Urinary bladder (tissue), 4 donors: Measurements from ENCODE around the gene P2RX6. TPM values are rescaled to one million over a fixed set of nuclear protein-coding genes. Genes with fewer than 3 reads are reported as not detected.
"Not testable (repeated sequence)": the region's sequence is repeated elsewhere in the genome, so short reads cannot be mapped to it uniquely, and the experiment has no call there.

Source experiments
- DNase-seq: peaks from one replicate; pipeline ENCODE4 v3.0.0-alpha.2; 2015; ENCODE audit errors: extremely low spot score
- H3K27ac ChIP-seq: one replicate; pipeline ENCODE4 v1.5.1; 2013; ENCODE audit warnings: low read depth, mild to moderate bottlenecking, moderate library complexity
- H3K36me3 ChIP-seq: one replicate; pipeline ENCODE4 v1.6.1; 2013; ENCODE audit warnings: mild to moderate bottlenecking, moderate library complexity; ENCODE audit not compliant: insufficient read depth
- H3K4me1 ChIP-seq: one replicate; pipeline ENCODE4 v1.6.1; 2013; ENCODE audit warnings: mild to moderate bottlenecking, moderate library complexity; ENCODE audit not compliant: insufficient read depth
- H3K4me3 ChIP-seq: one replicate; pipeline ENCODE4 v1.5.1; 2013; ENCODE audit warnings: low read depth, low read length
- WGBS: extraction: QIAGEN DNeasy Blood & Tissue Kit; methylation state at CpG from one replicate; pipeline ENCODE4 v1.1.7; 2013; 5-methylcytosine and 5-hydroxymethylcytosine counted together
- polyA plus RNA-seq: library from polyadenylated mRNA; stranded (reverse); fragments of 200-250 nt; gene quantifications from one replicate; pipeline ENCODE4 v1.2.3, GENCODE V29; 2013
- total RNA-seq: library from RNA; depleted of rRNA; stranded (reverse); fragments of >200 nt; gene quantifications from one replicate; pipeline ENCODE4 v1.2.3, GENCODE V29; 2014
- donor health status: healthy with polysubstance abuse.
- donor health status: healthy.

The P2RX6 gene
- total RNA-seq (0.74 TPM), polyA plus RNA-seq (0.96 TPM)

DNA sequence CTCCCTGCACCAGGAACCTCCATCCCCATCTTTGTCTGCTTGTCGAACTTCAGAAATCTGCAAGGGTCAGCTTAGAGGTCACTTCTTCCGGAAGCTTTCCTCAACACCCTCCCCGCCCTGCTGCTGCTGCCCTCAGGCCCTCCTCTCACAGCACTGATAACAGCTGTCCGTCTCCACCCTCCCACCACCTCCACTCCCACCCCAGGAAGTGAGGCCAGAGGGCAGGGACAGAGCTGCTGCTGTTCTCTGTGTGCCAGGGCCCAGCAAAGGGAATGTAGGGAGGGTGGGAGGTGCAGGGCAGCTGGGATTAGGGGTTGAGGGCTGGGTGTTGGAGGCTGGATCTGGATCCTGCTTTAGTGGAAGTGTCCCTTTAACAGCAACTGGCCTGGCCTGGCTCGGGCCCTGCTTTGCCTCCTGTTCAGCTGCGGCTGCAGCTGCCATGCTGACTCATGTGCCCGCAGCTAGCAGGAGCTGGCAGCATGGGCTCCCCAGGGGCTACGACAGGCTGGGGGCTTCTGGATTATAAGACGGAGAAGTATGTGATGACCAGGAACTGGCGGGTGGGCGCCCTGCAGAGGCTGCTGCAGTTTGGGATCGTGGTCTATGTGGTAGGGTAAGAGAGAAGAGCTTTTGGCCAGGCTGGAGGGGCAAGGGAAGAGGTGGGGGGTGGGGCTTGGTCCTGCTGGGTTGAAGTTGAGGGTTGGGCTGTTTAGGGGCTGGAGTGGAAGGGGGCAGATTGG, at the start of gene P2RX6:
Gene P2RX6 (plus strand): TSS at position 440 of the 740 bp plus-strand sequence. CDS start 10 bp downstream, at position 450.
- 20% methylated on average over 12 of the region's 12 CpGs for WGBS
- Histone ChIP-seq H3K4me3 (peak within 1 kb of the TSS; percentile 6), H3K27ac (no peak within 1 kb of the TSS), H3K4me1 (no peaks in the 10 kb centered on the region), H3K36me3 (no peaks in the 10 kb centered on the region)
- no peak for DNase-seq

GRCh38 chr22:20965888-20966855, 48.8 kb upstream of the P2RX6 start:
- WGBS = 83% methylated on average over 13 of the region's 13 CpGs
- no peak for DNase-seq
- no peaks in the 10 kb centered on the region for H3K36me3 ChIP-seq
- no peak overlapping the region for H3K4me3 ChIP-seq
- H3K27ac ChIP-seq = no peak overlapping the region
- no peaks in the 10 kb centered on the region for H3K4me1 ChIP-seq

GRCh38 chr22:20966883-20967696, 47.9 kb upstream of the P2RX6 start, which contains the start of gene AIFM3:
Gene AIFM3 (plus strand): TSS chr22:20967255. CDS start chr22:20967945, 690 bp downstream.
- H3K4me3 ChIP-seq = no peak within 1 kb of the TSS
- H3K27ac ChIP-seq = no peak within 1 kb of the TSS
- no peaks in the 10 kb centered on the region for H3K4me1 ChIP-seq
- WGBS = 59% methylated on average over 22 of the region's 22 CpGs
- no peaks in the 10 kb centered on the region for H3K36me3 ChIP-seq
- DNase-seq = no peak

- DNase-seq = no peak
- no peaks in the 10 kb centered on the region for H3K4me1 ChIP-seq
- 43% methylated on average over 19 of the region's 19 CpGs for WGBS
- no peak overlapping the region for H3K27ac ChIP-seq
- H3K4me3 ChIP-seq = no peak overlapping the region
- no peaks in the 10 kb centered on the region for H3K36me3 ChIP-seq
Observed at GRCh38 chr22:20967697-20968211, 47.2 kb upstream of the P2RX6 start.

- H3K4me1 ChIP-seq = no peaks in the 10 kb centered on the region
- no peaks in the 10 kb centered on the region for H3K36me3 ChIP-seq
- no peak overlapping the region for H3K4me3 ChIP-seq
- no peak for DNase-seq
- WGBS = 95% methylated on average over 7 of the region's 7 CpGs
- H3K27ac ChIP-seq = no peak overlapping the region
Observed at GRCh38 chr22:20968281-20968977, 46.5 kb upstream of the P2RX6 start.

DNA sequence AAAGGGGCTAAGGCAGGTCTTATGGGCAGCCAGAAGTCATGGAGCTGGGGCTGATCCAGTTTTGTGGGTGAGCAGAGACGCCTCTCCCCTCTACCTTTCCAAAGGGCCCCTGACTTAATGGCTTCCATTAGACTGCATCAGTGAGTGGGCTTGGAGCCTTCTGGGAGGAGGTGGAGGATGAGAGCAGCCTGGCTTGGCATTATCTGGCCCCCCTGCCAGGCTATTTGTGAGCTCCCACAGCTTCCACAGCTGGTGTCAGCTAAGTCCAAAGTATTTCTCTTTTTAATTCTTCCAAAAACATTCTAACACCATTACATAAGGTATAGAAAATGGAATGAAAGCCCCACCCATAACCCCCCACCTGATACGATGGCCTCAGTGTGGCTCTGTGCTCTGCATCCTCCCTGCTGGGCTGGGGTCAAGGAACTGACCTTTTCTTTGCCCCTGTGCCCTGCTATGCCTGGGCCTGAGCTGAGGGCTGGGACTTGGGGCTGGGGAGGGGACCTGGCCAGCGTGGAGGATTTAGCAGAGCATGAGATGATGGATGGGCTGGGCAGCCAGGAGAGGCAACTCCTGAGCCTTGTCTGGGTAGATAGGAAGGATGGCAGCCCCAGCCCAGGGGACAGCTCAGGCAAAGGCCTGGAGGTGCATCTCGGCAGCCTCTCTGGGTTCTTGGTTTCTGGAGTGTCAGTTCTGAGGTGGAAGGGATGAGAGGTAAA, 43.9 kb upstream of the P2RX6 start:
- 57% methylated on average over 4 of the region's 4 CpGs for WGBS
- DNase-seq = no peak
- Histone ChIP-seq H3K36me3 (no peaks in the 10 kb centered on the region), H3K4me3 (no peak overlapping the region), H3K27ac (no peak overlapping the region), H3K4me1 (no peaks in the 10 kb centered on the region)

DNA sequence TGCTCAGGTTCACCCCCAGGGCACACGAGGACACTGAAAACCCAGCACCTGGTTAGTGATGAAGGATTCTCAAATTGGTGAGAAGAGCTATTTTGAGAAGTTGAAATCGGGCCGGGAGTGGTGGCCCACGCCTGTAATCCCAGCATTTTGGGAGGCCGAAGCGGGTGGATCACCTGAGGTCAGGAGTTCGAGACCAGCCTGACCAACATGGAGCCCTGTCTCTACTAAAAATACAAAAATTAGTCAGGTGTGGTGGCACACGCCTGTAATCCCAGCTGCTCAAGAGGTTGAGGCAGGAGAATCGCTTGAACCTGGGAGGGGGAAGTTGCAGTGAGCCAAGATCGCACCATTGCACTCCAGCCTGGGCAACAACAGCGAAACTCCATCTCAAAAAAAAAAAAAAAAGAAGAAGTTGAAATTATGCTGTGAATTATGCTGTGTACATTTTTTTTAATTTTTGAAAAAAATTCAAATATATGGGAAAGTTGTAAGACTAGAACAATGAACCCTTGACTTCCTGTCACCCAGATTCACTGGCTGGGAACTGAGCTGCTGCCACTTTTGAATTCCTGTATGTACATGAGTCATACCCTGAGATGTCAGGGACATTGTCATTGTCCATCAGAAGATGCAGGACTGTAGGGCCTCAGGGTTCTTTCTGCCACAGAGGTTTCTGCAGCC, 42.8 kb upstream of the P2RX6 start:
- not testable (repeated sequence) for H3K36me3 ChIP-seq, H3K4me3 ChIP-seq, H3K4me1 ChIP-seq, DNase-seq, H3K27ac ChIP-seq
- 82% methylated on average over 11 of the region's 11 CpGs for whole genome bisulfite sequencing

DNA sequence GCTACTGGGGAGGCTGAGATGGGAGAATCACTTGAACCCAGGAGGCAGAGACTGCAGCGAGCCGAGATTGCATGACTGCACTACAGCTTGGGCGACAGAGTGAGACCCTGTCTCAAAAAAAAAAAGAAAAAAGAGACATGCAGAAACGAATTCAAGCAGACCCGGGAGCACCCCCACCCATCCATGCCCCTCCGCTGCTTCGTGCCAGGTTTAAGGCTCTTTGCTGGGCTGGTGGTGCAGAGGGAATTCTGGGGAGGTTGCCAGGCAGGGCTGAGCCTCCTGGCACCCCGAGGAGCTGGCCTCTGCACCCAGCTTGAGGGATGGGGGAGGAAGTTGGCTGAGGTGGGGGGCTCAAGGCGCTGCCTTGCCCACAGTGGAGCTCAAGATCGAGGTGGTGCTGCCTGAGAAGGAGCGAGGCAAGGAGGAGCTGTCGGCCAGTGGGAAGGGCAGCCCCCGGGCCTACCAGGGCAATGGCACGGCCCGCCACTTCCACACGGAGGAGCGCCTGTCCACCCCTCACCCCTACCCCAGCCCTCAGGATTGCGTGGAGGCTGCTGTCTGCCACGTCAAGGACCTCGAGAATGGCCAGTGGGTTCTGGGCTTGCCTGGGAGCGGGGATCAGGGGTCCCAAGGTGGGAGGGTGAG, 41.9 kb upstream of the P2RX6 start:
- H3K4me3 ChIP-seq = no peak overlapping the region
- H3K36me3 ChIP-seq = no peaks in the 10 kb centered on the region
- no peak for DNase-seq
- no peaks in the 10 kb centered on the region for H3K4me1 ChIP-seq
- WGBS = 68% methylated on average over 21 of the region's 21 CpGs
- H3K27ac ChIP-seq = no peak overlapping the region

GRCh38 chr22:20973634-20974286, 41.2 kb upstream of the P2RX6 start:
- DNase-seq = no peak
- no peaks in the 10 kb centered on the region for H3K4me1 ChIP-seq
- no peak overlapping the region for H3K27ac ChIP-seq
- WGBS = 60% methylated on average over 21 of the region's 21 CpGs
- no peaks in the 10 kb centered on the region for H3K36me3 ChIP-seq
- no peak overlapping the region for H3K4me3 ChIP-seq

- no peak overlapping the region for H3K4me3 ChIP-seq
- WGBS = 76% methylated on average over 16 of the region's 16 CpGs
- DNase-seq = no peak
Observed at GRCh38 chr22:20974336-20974955, 40.5 kb upstream of the P2RX6 start.

More at GRCh38 chr22:20974336-20974955, 40.5 kb upstream of the P2RX6 start:
- Histone ChIP-seq H3K4me1 (no peaks in the 10 kb centered on the region), H3K27ac (no peak overlapping the region), H3K36me3 (no peaks in the 10 kb centered on the region)
